ENCODE data around the gene ATPAF2. TPM values are rescaled to one million over a fixed set of nuclear protein-coding genes. Genes with fewer than 3 reads are reported as not detected.

Gene ATPAF2
- total and polyA plus RNA-seq, 4 experiments from 2014 or later: 16.6 to 24.3 (median 21.0) TPM

DNA sequence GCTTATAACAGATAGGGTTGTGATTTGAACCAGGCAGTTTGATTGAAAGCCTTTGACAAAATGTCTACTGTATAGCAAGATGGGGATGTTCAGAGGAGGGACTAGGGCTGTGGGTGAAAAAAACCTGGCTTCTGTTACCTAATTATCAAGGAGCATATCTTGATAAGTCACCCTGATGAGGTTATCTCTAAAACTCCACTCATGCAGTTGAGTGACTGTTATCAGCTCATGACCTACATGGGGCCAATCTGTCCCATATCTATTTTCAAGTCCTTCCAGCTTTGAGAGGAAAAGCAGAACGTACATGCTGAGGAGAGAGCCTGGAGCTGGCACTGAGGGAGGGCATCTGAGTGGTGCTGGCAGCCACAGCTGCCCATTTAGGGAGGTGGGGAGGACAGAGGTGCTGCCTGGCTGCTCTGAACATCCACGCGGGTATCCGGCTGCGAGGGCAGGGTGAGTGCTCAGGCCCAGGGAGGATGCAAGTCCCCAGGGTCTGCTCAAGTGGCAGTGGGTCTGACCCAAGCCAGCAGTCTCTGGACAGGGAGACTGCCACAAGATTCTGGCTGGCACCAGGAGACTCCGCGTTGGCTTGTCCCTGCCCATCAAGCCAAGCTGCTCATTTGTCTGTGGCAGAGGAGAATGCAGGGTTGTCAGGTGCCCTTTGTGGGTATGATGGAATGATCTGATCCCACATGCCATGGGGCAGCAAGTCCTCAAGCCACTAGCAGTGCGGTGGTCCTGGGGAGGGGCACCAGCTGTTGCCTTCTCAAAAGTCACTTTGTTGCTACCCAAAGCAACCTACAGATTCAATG lies 29.2 kb downstream of the ATPAF2 start:
- intact Hi-C loops (cut with micrococcal nuclease): no loop called here
- H3K4me3 ChIP-seq (ENCODE audit: low read length in 2 of 2): no peak overlapping the region
- H3K4me3 Mint-ChIP-seq: no peak overlapping the region
- no peaks in the 10 kb centered on the region for H3K27me3 ChIP-seq (ENCODE audit: insufficient read depth, low read length)
- ChIA-PET POLR2A (ENCODE audit: partially characterized antibody) (no interaction called here), CTCF (ENCODE audit: partially characterized antibody) (interaction anchor here (2.0 kb wide), 1 partner anchor 16 kb away, joined by 5 read pairs; no protein-coding TSS in a partner anchor)
- no peak for DNase-seq
- peak overlapping the region in 1 of 7 donors; percentile 41 for H3K27ac Mint-ChIP-seq
- no peaks in the 10 kb centered on the region for H3K36me3 ChIP-seq (ENCODE audit: insufficient read depth, low read length)
- H3K36me3 Mint-ChIP-seq: peaks cover 28 to 46% of the 10 kb centered on the region in 2 donors
- H3K9me3 ChIP-seq (ENCODE audit: control insufficient read depth in 1 of 2, low read length in 2 of 2): no peaks in the 10 kb centered on the region
- no peak overlapping the region for H3K27ac ChIP-seq (ENCODE audit: low read depth, low read length)
- H3K27me3 Mint-ChIP-seq: no peaks in the 10 kb centered on the region
- H3K4me1 ChIP-seq (ENCODE audit: insufficient read depth, low read length): no peaks in the 10 kb centered on the region
- H3K4me1 Mint-ChIP-seq: peaks cover 0 to 2% (median 0%) of the 10 kb centered on the region in 4 donors
- no peaks in the 10 kb centered on the region for H3K9me3 Mint-ChIP-seq

DNA sequence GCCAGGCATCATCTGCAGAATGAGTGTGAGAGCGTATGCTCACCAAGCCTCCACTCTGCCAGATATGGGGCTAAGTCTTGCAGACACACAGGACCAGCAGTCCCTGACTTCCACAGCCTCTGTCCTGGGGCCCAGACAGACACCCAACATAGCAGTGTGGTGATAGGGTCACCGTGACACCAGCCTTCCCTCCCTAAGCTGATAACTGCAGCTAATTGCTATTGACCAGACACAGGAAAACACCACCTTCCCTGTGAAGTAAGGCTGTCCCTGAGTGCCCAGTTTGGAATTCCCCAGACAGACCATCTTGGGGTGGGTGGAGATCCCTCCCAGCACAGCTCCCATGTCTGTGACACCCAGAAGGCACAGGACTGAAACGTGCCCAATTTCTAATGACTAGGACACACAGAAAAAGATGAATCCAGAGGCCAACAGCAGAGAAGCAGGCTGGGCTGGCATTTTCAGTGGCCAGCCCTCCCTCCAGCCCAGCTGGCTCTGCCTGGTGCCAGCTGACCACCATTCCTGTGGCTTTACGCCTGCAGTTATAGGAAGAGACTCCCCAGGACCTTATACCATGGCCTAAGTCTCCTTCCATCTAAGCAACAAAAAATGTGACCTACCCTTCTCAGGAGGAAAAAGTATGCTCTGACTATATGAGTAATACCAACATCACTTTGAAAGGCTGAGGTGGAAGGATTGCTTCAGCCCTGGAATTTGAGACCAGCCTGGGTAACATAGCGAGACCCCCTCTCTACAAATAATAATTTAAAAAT lies 30.3 kb downstream of the ATPAF2 start:
- DNase-seq: no peak
- no peaks in the 10 kb centered on the region for H3K4me1 ChIP-seq (ENCODE audit: insufficient read depth, low read length)
- no peaks in the 10 kb centered on the region for H3K9me3 ChIP-seq (ENCODE audit: control insufficient read depth in 1 of 2, low read length in 2 of 2)
- no peak overlapping the region for H3K27ac ChIP-seq (ENCODE audit: low read depth, low read length)
- Mint-ChIP-seq H3K27me3 (no peaks in the 10 kb centered on the region), H3K4me3 (no peak overlapping the region), H3K9me3 (no peaks in the 10 kb centered on the region), H3K36me3 (peaks cover 23 to 44% of the 10 kb centered on the region in 2 donors), H3K27ac (no peak overlapping the region), H3K4me1 (peaks cover 0 to 2% (median 0%) of the 10 kb centered on the region in 4 donors)
- no peak overlapping the region for H3K4me3 ChIP-seq (ENCODE audit: low read length in 2 of 2)
- ChIA-PET CTCF (ENCODE audit: partially characterized antibody) (no interaction called here), POLR2A (ENCODE audit: partially characterized antibody) (no interaction called here)
- H3K36me3 ChIP-seq (ENCODE audit: insufficient read depth, low read length): no peaks in the 10 kb centered on the region
- H3K27me3 ChIP-seq (ENCODE audit: insufficient read depth, low read length): no peaks in the 10 kb centered on the region
- intact Hi-C loops (cut with micrococcal nuclease): no loop called here

DNA sequence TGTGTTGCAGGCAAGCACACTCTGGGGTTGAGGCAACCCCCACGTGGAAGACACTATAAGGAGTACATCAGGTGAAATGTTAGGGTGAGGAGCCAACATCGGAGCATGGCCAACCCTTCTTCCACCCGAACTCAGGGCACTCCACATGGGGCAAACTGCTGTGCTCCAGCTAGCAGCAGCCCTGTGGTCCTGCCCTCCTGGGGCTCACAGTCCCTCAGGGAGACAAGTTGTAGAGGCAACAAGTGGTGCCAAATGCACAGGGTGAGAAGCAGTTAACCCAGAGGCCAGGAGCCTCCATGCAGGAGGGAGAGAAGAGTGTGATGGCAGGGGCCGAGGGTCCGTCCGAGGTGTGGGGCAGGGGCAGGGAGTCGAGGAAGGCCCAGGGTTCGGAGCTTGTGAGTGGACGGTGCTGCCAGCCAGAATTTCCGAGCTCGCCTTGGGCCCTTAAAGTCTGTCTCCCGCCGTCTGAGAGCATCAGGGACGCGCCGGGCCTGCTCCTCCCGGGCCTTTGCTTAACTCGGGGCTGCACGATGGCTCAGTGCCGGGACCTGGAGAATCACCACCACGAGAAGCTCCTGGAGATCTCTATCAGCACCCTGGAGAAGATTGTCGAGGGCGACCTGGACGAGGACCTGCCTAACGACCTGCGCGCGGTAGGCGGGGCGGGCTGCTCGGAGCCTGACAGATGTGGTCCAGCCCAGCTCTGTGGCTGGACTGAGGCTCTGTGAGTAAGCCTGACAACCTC lies 32.3 kb downstream of the ATPAF2 start:
- Mint-ChIP-seq H3K9me3 (no peaks in the 10 kb centered on the region), H3K27ac (peak overlapping the region in 1 of 7 donors; percentile 59), H3K4me1 (peaks cover 0 to 2% (median 0%) of the 10 kb centered on the region in 4 donors), H3K36me3 (peaks cover 15 to 30% of the 10 kb centered on the region in 2 donors), H3K27me3 (no peaks in the 10 kb centered on the region), H3K4me3 (no peak overlapping the region)
- H3K4me3 ChIP-seq (ENCODE audit: low read length in 2 of 2): no peak overlapping the region
- H3K36me3 ChIP-seq (ENCODE audit: insufficient read depth, low read length): no peaks in the 10 kb centered on the region
- H3K27me3 ChIP-seq (ENCODE audit: insufficient read depth, low read length): no peaks in the 10 kb centered on the region
- H3K27ac ChIP-seq (ENCODE audit: low read depth, low read length): no peak overlapping the region
- H3K9me3 ChIP-seq (ENCODE audit: control insufficient read depth in 1 of 2, low read length in 2 of 2): no peaks in the 10 kb centered on the region
- ChIA-PET POLR2A (ENCODE audit: partially characterized antibody) (no interaction called here), CTCF (ENCODE audit: partially characterized antibody) (no interaction called here)
- H3K4me1 ChIP-seq (ENCODE audit: insufficient read depth, low read length): no peaks in the 10 kb centered on the region
- DNase-seq: no peak
- intact Hi-C loops (cut with micrococcal nuclease): no loop called here

DNA sequence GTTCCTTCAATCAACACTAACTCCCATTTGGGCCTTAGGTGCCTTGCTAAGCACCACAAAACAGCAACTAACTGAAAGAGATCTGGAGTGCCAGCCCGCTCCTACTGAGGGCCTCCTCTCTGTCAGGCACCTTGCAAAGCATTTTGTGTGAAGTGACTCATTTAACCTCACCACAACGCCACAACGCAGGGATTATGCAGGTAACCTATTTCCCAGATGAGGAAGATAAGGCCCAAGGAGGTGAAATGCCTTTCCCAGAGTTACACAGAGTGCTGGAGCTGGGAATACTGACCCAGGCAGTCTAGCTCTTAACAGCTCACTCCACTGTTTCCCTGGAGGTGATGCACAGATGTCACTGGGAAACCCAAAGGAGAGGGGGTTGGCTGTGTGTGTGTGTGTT lies 33.5 kb downstream of the ATPAF2 start:
- H3K4me1 ChIP-seq (ENCODE audit: insufficient read depth, low read length): no peaks in the 10 kb centered on the region
- no peaks in the 10 kb centered on the region for H3K27me3 Mint-ChIP-seq
- no peak overlapping the region for H3K4me3 Mint-ChIP-seq
- no peaks in the 10 kb centered on the region for H3K9me3 ChIP-seq (ENCODE audit: control insufficient read depth in 1 of 2, low read length in 2 of 2)
- no peak overlapping the region for H3K27ac Mint-ChIP-seq
- no peaks in the 10 kb centered on the region for H3K36me3 ChIP-seq (ENCODE audit: insufficient read depth, low read length)
- H3K27me3 ChIP-seq (ENCODE audit: insufficient read depth, low read length): no peaks in the 10 kb centered on the region
- POLR2A ChIA-PET (ENCODE audit: partially characterized antibody): no interaction called here
- peaks cover 15 to 30% of the 10 kb centered on the region in 2 donors for H3K36me3 Mint-ChIP-seq
- intact Hi-C loops (cut with micrococcal nuclease): no loop called here
- H3K4me3 ChIP-seq (ENCODE audit: low read length in 2 of 2): no peak overlapping the region
- CTCF ChIA-PET (ENCODE audit: partially characterized antibody): interaction anchor here (0.8 kb wide), 1 partner anchor 59 kb away, joined by 3 read pairs; no protein-coding TSS in a partner anchor
- no peak for DNase-seq
- H3K4me1 Mint-ChIP-seq: peaks cover 0 to 2% (median 0%) of the 10 kb centered on the region in 4 donors
- H3K27ac ChIP-seq (ENCODE audit: low read depth, low read length): no peak overlapping the region
- H3K9me3 Mint-ChIP-seq: no peaks in the 10 kb centered on the region

DNA sequence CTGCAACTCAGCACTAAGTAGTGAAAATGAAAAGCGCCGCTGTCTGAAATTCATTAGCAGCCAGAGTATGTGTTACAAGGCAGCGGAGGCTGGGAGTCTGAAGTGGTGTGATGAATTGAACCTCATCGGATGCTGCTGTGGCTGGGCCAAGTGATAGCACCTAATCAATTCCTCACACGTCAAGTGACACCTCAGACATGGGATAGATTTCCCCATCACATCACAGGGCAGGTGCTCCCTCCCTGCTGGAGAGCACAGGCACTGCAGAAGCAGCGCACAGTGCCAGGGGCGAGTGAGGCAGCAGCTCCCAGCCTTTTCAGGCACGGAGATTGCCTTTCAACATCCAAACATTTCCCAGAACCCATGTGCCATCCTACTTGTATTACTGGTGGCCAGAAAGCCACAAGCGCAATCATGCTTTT lies 34.1 kb downstream of the ATPAF2 start:
- ChIA-PET CTCF (ENCODE audit: partially characterized antibody) (no interaction called here), POLR2A (ENCODE audit: partially characterized antibody) (no interaction called here)
- no peak for DNase-seq
- Mint-ChIP-seq H3K27ac (no peak overlapping the region), H3K27me3 (no peaks in the 10 kb centered on the region), H3K9me3 (no peaks in the 10 kb centered on the region), H3K4me3 (no peak overlapping the region), H3K36me3 (peaks cover 15 to 30% of the 10 kb centered on the region in 2 donors), H3K4me1 (peaks cover 0 to 2% (median 0%) of the 10 kb centered on the region in 4 donors)
- no peaks in the 10 kb centered on the region for H3K27me3 ChIP-seq (ENCODE audit: insufficient read depth, low read length)
- H3K36me3 ChIP-seq (ENCODE audit: insufficient read depth, low read length): no peaks in the 10 kb centered on the region
- H3K27ac ChIP-seq (ENCODE audit: low read depth, low read length): no peak overlapping the region
- H3K9me3 ChIP-seq (ENCODE audit: control insufficient read depth in 1 of 2, low read length in 2 of 2): no peaks in the 10 kb centered on the region
- intact Hi-C loops (cut with micrococcal nuclease): no loop called here
- no peaks in the 10 kb centered on the region for H3K4me1 ChIP-seq (ENCODE audit: insufficient read depth, low read length)
- no peak overlapping the region for H3K4me3 ChIP-seq (ENCODE audit: low read length in 2 of 2)

DNA sequence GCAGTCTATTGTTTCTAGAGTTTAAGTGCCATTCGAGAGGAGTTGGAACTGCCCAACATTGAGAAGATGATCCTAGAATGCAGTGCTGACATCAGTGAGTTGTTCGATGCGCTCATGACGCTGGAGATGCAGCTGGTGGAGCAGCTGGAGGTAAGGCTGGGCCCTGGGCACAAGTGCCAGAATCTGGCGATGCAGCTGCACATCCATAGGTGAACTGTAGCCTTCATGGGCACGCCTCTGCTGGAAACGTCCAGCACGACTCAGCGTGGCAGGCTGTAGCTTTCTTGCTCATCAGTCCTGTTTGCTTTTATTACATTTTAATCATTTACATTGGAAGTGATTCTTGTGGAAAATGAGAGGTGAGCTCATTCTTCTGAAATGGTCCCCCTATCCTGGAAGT lies 34.6 kb downstream of the ATPAF2 start:
- CTCF ChIA-PET (ENCODE audit: partially characterized antibody): interaction anchor here (0.6 to 0.7 kb wide), 2 partner anchors 25 to 114 kb away, joined by 3 to 6 read pairs; no protein-coding TSS in a partner anchor
- no peak for DNase-seq

More for the DNA sequence above, 34.6 kb downstream of the ATPAF2 start:
- Histone ChIP-seq H3K27me3 (ENCODE audit: insufficient read depth, low read length) (no peaks in the 10 kb centered on the region), H3K4me1 (ENCODE audit: insufficient read depth, low read length) (no peaks in the 10 kb centered on the region), H3K27ac (ENCODE audit: low read depth, low read length) (no peak overlapping the region), H3K36me3 (ENCODE audit: insufficient read depth, low read length) (no peaks in the 10 kb centered on the region), H3K4me3 (ENCODE audit: low read length in 2 of 2) (no peak overlapping the region), H3K9me3 (ENCODE audit: control insufficient read depth in 1 of 2, low read length in 2 of 2) (no peaks in the 10 kb centered on the region)
- Mint-ChIP-seq H3K9me3 (no peaks in the 10 kb centered on the region), H3K4me1 (peaks cover 0 to 2% (median 0%) of the 10 kb centered on the region in 4 donors), H3K36me3 (peaks cover 11 to 26% of the 10 kb centered on the region in 2 donors), H3K27me3 (no peaks in the 10 kb centered on the region), H3K4me3 (no peak overlapping the region), H3K27ac (no peak overlapping the region)
- intact Hi-C loops (cut with micrococcal nuclease): no loop called here
- POLR2A ChIA-PET (ENCODE audit: partially characterized antibody): no interaction called here

Measured in CD4-positive, alpha-beta memory T cell (primary cell).